HG03064 (cell line): ENCODE data around the gene STPG4.
"Not testable (repeated sequence)": the region's sequence is repeated elsewhere in the genome, so short reads cannot be mapped to it uniquely, and the experiment has no call there.

ENCODE experiments used
- ATAC-seq: cut with Tn5 transposase; IDR thresholded peaks from one replicate; pipeline ENCODE4 v1.9.1; 2021; ENCODE audit warnings: low read depth; ENCODE audit not compliant: unreplicated experiment

The STPG4 gene

GRCh38 chr2:47155091-47155876 lies at the start of gene STPG4:
Gene STPG4, minus strand, starts transcription at chr2:47155308. Its CDS starts 57 bp downstream, at chr2:47155251.
- ATAC-seq, result no peak

GRCh38 chr2:47204691-47205090 lies 49.6 kb upstream of the STPG4 start:
- no peak for ATAC-seq

- no peak for ATAC-seq
Measured at GRCh38 chr2:47203995-47204394, 48.9 kb upstream of the STPG4 start.

GRCh38 chr2:47201224-47201623 lies 46.1 kb upstream of the STPG4 start:
- no peak for ATAC-seq

- ATAC-seq, result no peak
Measured at GRCh38 chr2:47198985-47199451, 43.9 kb upstream of the STPG4 start.

GRCh38 chr2:47196499-47196898 lies 41.4 kb upstream of the STPG4 start:
- ATAC-seq, result no peak

GRCh38 chr2:47196046-47196445 lies 40.9 kb upstream of the STPG4 start:
- no peak for ATAC-seq

GRCh38 chr2:47195148-47195547 lies 40.0 kb upstream of the STPG4 start:
- ATAC-seq, result no peak

GRCh38 chr2:47194410-47194809 lies 39.3 kb upstream of the STPG4 start:
- ATAC-seq, result no peak

GRCh38 chr2:47193607-47194006 lies 38.5 kb upstream of the STPG4 start:
- ATAC-seq, result no peak

- no peak for ATAC-seq
Measured at GRCh38 chr2:47190188-47190881, 35.2 kb upstream of the STPG4 start.

- no peak for ATAC-seq
Measured at GRCh38 chr2:47189635-47190034, 34.5 kb upstream of the STPG4 start.

- no peak for ATAC-seq
Measured at GRCh38 chr2:47187069-47187468, 32.0 kb upstream of the STPG4 start.

GRCh38 chr2:47186351-47186750 lies 31.2 kb upstream of the STPG4 start:
- ATAC-seq, result no peak

GRCh38 chr2:47185098-47185497 lies 30.0 kb upstream of the STPG4 start:
- not testable (repeated sequence) for ATAC-seq

GRCh38 chr2:47181176-47181575 lies 26.1 kb upstream of the STPG4 start:
- no peak for ATAC-seq

- ATAC-seq, result no peak
Measured at GRCh38 chr2:47180531-47180930, 25.4 kb upstream of the STPG4 start.

- ATAC-seq, result no peak
Measured at GRCh38 chr2:47179388-47179787, 24.3 kb upstream of the STPG4 start.

GRCh38 chr2:47178341-47178740 lies 23.2 kb upstream of the STPG4 start:
- ATAC-seq, result no peak

- no peak for ATAC-seq
Measured at GRCh38 chr2:47177043-47177565, 22.0 kb upstream of the STPG4 start.

- ATAC-seq, result no peak
Measured at GRCh38 chr2:47174733-47175361, 19.7 kb upstream of the STPG4 start.
